Neural cell (in vitro differentiated cells): ENCODE measurements around the gene C12orf75.

Source experiments
- CTCF ChIP-seq: fragments of 450-650 bp; IDR thresholded peaks from 2 replicates; pipeline ENCODE4 v1.5.1; 2014; ENCODE audit warnings: antibody characterized with exemption, mild to moderate bottlenecking, moderate library complexity; ENCODE audit not compliant: poor library complexity, severe bottlenecking
- EP300 ChIP-seq: fragments of 450-650 bp; conservative IDR thresholded peaks from 2 replicates; pipeline ENCODE4 v1.6.1; 2014; ENCODE audit warnings: antibody characterized with exemption, mild to moderate bottlenecking, moderate library complexity; ENCODE audit not compliant: poor library complexity, severe bottlenecking
- EZH2 ChIP-seq: fragments of 200-600, 300-800 bp; shearing (Covaris generic), sonication (generic); IDR thresholded peaks from 2 replicates; pipeline ENCODE4 v1.6.1; 2014; ENCODE audit warnings: antibody characterized with exemption, low read length, borderline replicate concordance, mild to moderate bottlenecking; ENCODE audit not compliant: insufficient read depth, poor library complexity, severe bottlenecking
- MXI1 ChIP-seq: fragments of 450-650 bp; conservative IDR thresholded peaks from 2 replicates; pipeline ENCODE4 v1.6.1; 2014; ENCODE audit warnings: antibody characterized with exemption, mild to moderate bottlenecking; ENCODE audit not compliant: poor library complexity, severe bottlenecking
- POLR2AphosphoS5 ChIP-seq: IDR thresholded peaks from 2 replicates; pipeline ENCODE4 v1.6.1; 2012
- RAD21 ChIP-seq: fragments of 450-650 bp; conservative IDR thresholded peaks from 2 replicates; pipeline ENCODE4 v1.6.1; 2014; ENCODE audit warnings: antibody characterized with exemption, mild to moderate bottlenecking, moderate library complexity
- REST ChIP-seq: IDR thresholded peaks from 2 replicates; pipeline ENCODE4 v1.6.1; 2012; ENCODE audit warnings: borderline replicate concordance
- SMC3 ChIP-seq: fragments of 450-650 bp; conservative IDR thresholded peaks from 2 replicates; pipeline ENCODE4 v1.6.1; 2014; ENCODE audit warnings: antibody characterized with exemption, mild to moderate bottlenecking, moderate library complexity; ENCODE audit not compliant: poor library complexity
- TAF1 ChIP-seq: IDR thresholded peaks from 2 replicates; pipeline ENCODE4 v1.6.1; 2012; ENCODE audit warnings: low read depth

GRCh38 chr12:105393587-105393986, 63.1 kb downstream of the C12orf75 start:
- no peak for TF ChIP-seq CTCF
- no peak for TF ChIP-seq EZH2
- no peak for TF ChIP-seq TAF1
- no peak for TF ChIP-seq EP300
- no peak for TF ChIP-seq REST
- no peak for TF ChIP-seq POLR2AphosphoS5
- TF ChIP-seq RAD21: no peak
- no peak for TF ChIP-seq SMC3
- no peak for TF ChIP-seq MXI1
